NCI-H2171 treated with DMSO at 0.1 percent for 48 hours (cell line): ENCODE measurements around the gene ECHDC3.
"Not testable (repeated sequence)": the region's sequence is repeated elsewhere in the genome, so short reads cannot be mapped to it uniquely, and the experiment has no call there.

Experiments used
- DNase-seq: peaks from one replicate; lab custom pipeline; 2025; lab: John Stamatoyannopoulos, UW

Gene ECHDC3, protein sequence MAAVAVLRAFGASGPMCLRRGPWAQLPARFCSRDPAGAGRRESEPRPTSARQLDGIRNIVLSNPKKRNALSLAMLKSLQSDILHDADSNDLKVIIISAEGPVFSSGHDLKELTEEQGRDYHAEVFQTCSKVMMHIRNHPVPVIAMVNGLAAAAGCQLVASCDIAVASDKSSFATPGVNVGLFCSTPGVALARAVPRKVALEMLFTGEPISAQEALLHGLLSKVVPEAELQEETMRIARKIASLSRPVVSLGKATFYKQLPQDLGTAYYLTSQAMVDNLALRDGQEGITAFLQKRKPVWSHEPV

DNA sequence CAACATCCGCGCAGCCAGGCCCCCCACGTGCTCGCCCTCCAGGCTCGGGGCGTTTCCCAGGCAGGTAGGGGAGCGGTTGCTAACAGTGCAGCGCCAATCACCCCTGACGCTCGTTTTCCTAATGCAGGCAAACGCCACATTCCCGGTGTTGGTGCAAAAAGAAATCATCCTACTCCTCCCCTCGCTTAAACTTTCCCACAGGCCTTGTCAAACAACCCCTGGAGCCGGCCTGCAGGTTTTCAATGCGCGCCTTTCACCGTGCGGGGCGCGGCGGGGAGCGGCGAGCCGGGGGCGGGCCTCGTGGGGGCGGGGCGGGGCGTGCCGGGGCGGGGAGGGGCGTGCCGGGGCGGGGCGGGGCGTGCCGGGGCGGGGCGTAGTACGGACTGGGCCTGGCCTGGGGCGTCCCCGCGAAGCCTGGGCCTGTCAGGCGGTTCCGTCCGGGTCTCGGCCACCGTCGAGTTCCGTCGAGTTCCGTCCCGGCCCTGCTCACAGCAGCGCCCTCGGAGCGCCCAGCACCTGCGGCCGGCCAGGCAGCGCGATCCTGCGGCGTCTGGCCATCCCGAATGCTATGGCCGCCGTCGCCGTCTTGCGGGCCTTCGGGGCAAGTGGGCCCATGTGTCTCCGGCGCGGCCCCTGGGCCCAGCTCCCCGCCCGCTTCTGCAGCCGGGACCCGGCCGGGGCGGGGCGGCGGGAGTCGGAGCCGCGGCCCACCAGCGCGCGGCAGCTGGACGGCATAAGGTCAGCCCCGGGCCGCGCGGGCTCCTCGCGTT, at the start of gene ECHDC3:
Gene ECHDC3, plus strand, starts transcription at position 374 of the 770 bp plus-strand sequence. Its CDS starts 195 bp downstream, at position 569.
- peak; percentile 39 for DNase-seq

DNA sequence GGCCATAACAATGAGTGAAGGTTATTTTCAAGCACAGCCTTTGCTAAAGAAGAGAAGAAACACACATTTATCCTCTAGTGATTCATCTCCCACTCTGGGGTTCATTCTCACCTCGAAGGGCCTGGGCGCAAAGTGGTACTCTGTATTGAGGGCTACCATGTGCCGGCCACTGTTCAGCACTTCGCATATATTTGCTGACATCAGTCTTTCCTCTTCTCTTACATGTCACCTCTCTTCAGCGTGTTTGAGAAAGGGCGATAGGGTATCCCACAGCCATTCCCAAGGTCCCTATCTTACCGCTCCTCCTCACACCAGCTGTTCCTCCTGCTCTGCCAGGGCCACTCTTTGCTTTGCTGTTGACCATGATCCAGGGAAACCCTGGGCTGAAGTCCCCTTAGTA, 48.8 kb upstream of the ECHDC3 start:
- no peak for DNase-seq

DNA sequence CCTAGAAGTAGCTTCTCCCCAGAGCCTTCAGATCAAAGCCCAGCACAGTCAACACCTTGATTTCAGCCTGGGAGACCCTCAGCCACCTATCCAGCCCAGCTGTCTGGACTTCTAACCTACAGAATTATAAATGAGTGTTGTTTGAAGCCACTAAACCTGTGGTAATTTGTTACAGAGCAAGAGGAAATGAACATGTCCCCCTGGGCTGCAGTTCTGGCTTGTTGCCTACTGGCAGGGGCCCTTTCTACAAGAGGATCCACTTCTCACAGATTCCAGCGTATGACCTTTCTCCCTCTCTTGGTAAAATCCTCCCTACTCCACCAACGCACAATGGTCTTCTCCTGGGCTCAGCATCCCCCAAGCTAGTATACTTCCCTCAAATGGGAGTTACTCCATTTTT, 46.4 kb upstream of the ECHDC3 start:
- no peak for DNase-seq

DNA sequence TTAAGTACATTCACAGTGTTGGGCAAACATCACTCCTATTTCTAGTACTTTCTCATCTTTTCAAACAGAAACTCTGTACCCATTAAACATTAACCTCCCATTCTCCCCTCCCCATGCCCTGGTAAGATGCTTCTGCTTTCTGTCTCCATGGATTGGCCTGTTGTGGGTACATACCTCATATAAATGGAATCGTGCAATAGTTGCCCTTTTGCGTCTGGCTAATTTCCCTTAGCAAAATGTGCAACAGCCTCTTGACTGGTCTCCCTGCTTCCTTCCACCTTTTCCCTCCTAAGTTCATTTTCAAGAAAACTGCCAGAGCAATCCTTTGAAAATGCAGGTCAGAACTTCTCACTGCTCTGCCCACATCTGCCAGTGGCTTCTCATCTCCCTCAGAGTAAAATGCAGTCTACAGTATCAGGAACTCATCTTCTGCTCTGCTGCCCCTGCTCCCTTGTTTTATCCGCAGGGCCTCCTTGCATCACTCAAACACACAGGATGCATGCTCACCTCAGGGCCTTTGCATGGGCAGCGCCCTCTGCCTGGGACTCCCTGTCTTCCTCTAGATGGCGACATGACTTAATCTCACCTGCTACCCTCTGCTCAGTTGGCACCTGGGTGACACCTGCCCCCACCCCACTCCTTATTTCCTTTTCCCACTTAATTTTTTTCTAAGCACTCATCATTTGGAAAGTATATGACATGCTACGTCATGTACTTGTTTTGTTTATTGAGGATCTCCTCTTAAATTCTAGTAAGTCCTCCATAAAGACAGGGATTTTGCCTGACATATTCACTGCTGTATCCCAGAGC, 44.3 kb upstream of the ECHDC3 start:
- no peak for DNase-seq

DNA sequence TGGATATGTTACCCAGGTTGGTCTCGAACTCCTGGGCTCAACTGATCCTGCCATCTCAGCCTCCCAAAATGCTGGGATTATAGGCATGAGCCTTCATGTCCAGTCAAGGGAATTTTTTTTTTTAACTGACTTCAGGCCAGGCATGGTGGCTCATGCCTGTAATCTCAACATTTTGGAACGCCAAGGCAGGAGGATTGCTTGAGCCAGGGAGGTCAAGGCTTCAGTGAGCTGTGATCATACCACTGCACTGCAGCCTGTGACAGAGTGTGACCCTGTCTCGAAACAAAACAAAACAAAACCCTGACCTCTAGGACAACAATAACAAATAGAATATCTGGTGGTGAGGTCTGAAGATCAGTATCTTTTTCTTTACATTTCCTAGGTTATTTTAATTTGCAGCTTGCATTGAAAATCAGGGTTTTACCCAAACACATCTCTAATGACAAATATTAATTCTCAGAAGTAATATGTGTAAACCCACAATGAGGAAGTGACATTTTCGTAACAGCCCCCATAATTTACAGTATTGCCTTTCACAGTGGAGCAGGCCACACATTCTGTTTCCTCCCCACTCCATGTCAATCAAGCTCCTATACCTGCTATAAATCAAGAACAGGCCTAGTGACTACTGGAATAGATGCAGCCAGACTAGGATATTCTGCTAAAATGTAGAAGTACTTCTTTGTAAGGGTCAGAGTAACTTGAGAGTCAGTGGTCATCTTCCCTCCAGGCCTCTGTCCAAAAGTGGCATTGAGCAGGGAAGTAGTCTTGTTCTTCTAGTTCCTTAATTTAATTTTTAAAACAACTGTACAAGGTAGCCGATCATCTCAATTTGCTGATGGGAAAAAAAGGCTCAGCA, 43.3 kb upstream of the ECHDC3 start:
- DNase-seq = no peak

DNA sequence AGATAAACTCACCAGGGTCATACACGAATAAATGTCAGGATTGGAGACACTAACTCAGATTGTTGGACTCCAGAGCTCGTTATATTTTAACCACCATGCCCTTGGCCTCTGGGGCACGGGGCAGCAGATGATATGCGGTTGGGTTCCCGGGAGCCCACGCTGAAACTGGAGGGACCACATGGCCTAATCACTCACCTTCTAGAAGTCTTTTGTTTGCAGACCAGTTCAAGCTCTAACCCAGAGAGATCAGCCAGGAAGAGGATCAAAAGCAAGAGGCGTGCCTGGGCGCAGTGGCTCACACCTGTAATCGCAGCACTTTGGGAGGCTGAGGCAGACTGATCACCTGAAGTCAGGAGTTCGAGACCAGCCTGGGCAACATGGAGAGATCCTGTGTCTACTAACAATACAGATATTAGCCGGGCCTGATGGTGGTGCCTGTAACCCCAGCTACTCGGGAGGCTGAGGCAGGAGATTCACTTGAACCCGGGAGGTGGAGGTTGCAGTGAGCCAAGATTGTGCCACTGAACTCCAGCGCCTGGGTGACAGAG, 42.6 kb upstream of the ECHDC3 start:
- DNase-seq = no peak

DNA sequence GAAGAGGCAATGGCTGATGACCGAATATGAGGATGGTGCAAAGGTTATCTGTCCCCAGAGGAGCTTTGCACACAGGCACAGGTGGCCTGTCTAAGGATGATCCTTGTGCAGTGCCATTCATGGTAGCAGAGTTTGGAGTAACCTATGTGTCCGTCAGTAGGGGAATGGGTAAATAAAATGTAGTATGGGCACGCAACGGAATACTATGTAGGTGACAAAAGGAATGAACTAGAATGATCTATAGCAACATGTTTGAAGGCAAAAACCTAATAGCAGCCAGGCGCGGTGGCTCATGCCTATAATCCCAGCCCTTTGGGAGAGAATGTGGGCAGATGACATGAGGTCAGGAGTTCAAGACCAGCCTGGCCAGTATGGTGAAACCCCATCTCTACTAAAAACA, 41.6 kb upstream of the ECHDC3 start:
- no peak for DNase-seq

DNA sequence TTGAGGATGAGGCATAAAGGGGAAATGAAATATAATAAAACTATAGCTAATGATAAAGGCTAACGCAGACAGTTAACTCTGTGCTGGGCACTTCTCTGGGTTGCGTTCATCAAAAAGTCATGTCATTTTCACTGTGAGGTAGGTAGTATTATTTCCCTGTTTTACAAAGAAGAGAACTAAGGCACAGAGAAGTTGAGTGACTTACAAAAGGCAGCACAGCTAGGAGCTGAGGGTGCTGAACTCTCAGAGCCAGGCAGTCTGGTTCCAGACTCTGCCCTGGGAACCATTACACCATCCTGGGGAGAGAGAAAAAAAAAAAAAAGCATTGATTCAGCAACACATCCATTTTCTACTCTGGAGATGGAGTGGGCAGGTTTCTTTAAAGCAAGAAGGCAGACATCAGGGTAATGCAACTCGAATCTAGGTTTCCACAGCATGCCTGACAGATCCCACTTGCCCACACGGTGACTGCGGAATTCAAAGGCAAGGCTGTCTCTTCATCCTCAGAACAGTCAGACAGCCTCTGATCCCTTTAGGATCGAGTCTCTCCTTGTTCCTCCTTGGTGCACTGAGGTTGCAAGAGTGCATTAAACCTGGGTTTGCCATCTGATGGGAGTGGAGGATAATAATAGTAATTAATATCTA, 40.6 kb upstream of the ECHDC3 start:
- no peak for DNase-seq

DNA sequence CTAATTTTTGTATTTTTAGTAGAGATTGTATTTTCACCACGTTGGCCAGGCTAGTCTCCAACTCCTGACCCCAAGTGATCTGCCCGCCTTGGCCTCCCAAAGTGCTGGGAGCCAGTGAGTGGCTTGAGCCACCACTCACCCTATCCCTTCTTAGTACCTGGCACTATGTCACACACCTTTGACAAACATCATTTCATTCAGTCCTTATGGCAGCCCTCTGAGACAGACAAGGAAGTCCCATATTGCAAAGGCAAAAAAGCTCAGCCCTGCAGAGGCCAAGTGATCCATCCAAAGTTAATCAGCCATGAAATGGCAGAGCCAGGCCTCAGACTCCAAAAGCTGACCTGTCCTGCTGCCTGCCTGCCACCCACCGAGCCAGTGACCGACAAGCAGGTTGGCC, 39.9 kb upstream of the ECHDC3 start:
- DNase-seq = no peak

DNA sequence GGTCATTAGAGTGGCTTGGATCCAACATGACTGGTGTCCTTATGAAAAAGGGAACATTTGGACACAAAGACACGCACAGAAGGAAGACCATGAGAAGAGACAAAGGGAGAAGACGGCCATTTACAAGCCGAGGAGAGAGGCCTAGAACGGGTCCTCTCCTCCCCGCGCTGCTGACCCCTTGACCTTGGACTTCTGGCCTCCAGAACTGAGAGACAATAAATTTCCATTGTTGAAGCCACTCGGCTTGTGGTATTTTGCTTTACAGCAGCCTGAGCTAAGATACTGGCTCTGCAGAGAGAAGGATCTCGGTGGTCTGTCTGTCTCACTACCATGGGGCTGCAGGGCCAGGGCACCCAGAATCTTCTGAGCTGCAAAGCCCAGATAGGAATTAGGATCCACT, 38.1 kb upstream of the ECHDC3 start:
- no peak for DNase-seq

DNA sequence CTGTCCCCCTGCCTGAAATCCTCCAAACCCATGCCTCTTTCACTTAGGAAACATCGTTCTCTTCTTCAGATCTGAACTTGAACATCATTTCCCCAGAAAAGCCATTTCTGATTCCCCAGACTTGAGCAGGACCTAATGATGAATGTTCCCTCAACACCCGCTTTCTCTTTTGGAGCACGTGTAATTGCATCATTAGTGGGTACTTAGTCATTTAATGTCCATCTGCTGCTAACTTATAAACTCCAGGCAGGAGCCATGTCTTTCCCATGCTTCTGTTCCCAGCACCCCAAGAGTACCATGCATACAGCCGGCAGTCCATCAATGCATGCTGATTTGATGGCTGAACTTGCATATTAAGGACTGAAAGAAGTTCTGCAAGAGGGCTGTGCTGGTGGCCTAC, 36.5 kb upstream of the ECHDC3 start:
- DNase-seq = no peak

DNA sequence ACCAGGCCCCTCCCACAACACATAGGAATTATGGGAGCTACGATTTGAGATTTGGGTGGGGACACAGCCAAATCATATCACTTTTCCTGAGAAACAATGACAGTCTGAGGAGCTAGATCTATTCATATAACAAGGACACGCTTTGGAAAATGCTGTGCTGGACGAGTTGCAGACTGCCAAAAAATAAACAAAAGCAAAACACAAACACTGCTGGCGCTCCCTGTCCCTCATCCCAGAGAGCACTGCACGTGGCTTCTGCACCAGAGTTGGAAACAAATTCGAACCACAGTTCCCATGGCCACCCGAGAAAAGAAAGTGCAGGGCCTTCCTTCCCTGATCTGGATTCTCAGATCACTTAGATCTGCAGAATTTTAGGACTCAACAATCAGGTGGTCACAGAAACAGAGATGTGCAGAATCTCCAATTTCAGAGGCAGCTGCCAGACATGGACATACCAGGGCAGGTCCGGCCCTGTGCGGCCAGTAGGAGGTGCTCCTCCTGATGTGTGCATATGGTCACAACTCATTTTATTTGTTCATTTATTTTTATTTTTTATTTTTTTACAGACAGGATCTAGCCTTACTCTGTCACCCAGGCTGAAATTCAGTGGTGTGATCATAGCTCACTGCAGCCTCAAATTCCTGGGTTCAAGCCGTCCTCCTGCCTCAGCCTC, 35.2 kb upstream of the ECHDC3 start:
- no peak for DNase-seq

DNA sequence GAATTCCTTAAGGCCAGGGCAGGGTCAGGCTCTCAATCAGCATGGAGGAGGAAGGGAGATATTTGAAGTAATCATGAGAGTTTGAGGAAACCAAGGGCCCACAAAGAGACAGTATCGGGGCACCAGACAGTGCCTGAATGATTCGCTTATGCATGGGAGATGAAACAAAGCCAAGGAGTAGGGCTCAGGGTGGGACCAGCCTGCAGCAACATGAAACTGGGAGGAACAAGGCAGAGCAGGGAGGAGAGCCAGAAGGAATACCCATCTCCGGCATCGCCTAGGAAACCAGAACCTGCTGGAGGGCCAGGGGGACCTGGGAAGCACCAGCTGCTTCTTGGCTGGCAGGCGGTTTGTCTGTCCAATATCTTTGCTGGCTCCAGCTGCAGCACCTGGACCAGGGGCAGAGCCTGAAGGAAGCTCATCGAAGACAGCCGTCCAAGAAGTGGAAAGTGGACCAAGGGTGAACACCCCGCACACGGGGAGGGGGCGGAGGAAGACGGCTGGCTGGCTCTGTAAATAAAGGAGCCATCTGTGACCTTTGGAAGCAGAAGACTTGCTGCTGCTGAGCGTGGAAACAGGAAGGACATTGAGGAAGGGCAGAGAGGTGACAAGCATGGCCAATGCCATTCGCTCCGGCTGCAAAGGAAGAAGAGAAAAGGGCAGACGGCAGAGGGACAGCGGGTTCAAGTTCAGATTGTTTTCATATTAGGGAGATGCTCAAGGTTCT, 34.4 kb upstream of the ECHDC3 start:
- DNase-seq = peak; percentile 61

DNA sequence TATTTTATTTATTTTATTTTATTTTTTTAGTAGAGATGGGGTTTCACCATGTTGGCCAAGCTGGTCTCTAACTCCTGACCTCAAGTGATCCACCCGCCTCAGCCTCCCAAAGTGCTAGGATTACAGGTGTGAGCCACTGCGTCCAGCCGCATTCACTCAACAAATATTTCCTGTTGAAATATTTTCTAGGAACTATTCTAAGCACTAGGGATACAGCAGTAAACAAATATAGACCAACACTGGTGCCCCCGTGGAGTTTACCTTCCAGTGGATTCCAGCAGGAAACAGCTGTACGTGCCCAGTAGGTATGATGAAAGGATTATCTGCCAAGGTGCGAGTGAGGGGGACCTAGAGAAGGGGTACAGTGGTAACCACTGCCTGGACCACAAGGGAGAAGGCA, 33.4 kb upstream of the ECHDC3 start:
- not testable (repeated sequence) for DNase-seq

DNA sequence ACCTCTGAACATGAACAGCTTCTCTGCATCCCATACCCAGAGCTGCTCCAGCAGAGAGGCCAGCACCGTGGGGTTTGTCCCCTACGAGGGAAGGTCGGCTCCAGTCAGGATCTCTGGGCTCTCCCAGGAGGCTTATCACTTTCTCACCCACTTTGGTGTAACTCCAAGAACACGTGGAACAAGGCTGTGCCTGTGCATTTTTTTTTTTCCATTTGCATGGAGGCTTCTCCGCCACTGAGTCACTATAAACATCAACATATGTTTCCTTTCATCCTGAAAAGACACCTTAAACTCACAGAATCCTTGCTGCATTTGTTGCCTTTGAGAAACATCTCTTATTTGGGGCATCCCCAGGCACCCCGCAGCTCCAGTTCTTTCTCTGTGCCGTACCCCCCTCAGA, 29.4 kb upstream of the ECHDC3 start:
- no peak for DNase-seq

DNA sequence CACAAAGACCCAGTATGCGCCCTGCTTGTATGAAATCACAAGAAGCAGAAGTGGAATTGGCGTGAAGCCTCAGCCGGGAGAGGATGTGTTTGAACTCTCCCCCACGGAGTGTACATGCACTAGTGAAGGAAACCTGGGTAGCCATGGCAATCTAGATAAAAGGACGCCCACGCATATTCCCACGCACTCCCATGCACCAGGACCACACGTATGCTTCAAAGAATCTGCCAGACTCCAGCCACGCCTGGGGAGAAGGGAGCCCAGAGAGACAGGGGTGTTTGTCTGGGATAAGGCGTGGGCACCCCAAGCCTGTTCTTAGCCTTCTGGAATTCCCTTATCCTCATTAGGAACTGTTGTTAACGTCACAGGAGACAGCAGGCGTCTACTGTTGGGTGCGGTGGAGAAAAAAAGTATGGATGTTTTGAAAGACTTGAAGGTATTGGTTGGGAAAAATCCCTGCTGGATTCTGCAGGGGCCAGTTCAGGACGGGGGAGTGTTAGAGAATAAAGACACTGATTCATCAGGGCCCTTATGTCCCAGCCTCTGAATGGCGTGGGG, 28.9 kb upstream of the ECHDC3 start:
- DNase-seq = no peak

DNA sequence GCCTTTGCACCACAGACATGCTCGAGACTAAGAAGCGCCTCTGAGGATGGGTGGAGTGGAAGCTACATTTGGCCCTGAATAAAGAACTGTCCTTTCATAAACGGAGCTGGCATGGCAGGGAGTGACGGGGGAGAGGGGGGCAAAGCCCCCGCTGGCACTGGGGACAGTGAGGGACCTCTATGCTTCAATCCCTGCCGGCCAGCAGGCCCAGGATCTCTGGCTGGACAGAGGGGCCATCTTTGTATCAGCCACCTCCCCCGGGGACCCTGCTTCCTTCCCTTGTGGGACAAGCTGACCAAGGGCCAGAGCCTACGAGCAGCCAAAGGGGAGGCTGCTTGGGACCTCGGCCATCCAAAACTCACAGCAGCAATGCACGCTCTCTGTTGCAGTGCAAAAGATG, 28.2 kb upstream of the ECHDC3 start:
- no peak for DNase-seq

DNA sequence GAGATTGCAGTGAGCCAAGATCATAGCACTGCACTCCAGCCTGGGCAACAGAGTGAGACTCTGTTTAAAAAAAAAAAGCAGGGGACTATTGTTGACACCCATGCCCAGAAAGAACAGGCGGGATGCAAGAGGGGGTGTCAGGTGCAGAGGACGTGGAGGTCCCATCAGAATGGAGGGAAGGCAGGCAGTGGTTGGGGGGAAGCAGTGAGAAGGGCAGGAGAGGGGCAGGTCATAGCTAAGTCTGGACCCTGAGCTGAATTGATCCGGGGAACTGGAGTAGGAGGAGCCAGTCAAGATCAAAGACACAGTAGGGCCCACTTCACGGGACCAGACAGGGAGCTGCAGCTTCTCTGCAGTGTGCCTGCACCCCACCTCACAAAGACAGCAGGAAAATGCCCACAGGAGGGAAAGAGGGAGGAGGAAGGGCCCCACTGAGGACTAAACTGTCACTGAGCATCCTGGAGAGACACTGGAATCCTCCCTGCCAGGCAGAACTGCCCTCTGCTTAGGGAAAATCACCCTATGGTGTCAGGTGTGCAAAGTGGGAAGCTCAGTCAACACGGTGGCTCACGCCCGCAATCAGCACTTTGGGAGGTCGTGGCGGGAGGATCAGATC, 27.3 kb upstream of the ECHDC3 start:
- DNase-seq = no peak
